ENCODE measurements around the gene ERAS.

ERAS gene

GRCh38 chrX:48826135-48826875 lies at the start of gene ERAS:
Gene ERAS, plus strand, starts transcription at chrX:48826513. Its CDS starts 2,611 bp downstream, at chrX:48829124.
- DNase-seq, result no peak

GRCh38 chrX:48776818-48777439 lies 49.4 kb upstream of the ERAS start:
- no peak for DNase-seq

- DNase-seq, result no peak
Observed at GRCh38 chrX:48779399-48779798, 46.9 kb upstream of the ERAS start.

GRCh38 chrX:48781705-48782104 lies 44.6 kb upstream of the ERAS start:
- DNase-seq, result no peak

- no peak for DNase-seq
Observed at GRCh38 chrX:48782216-48782615, 44.1 kb upstream of the ERAS start.

GRCh38 chrX:48782795-48783194 lies 43.5 kb upstream of the ERAS start:
- no peak for DNase-seq

- no peak for DNase-seq
Observed at GRCh38 chrX:48784726-48785125, 41.6 kb upstream of the ERAS start.

- DNase-seq, result no peak
Observed at GRCh38 chrX:48785186-48785539, 41.1 kb upstream of the ERAS start.

- no peak for DNase-seq
Observed at GRCh38 chrX:48785540-48786214, 40.6 kb upstream of the ERAS start.

GRCh38 chrX:48786341-48786800 lies 39.9 kb upstream of the ERAS start, which contains the start of gene GATA1:
Gene GATA1, plus strand, starts transcription at chrX:48786590. Its CDS starts 4,520 bp downstream, at chrX:48791110.
- DNase-seq, result no peak

GRCh38 chrX:48786825-48787504 lies 39.3 kb upstream of the ERAS start:
- no peak for DNase-seq

GRCh38 chrX:48787505-48788443 lies 38.5 kb upstream of the ERAS start:
- DNase-seq, result no peak

GRCh38 chrX:48789366-48790220 lies 36.7 kb upstream of the ERAS start:
- DNase-seq, result no peak

- DNase-seq, result no peak
Observed at GRCh38 chrX:48790477-48790876, 35.8 kb upstream of the ERAS start.

- no peak for DNase-seq
Observed at GRCh38 chrX:48791063-48791820, 35.1 kb upstream of the ERAS start.

- no peak for DNase-seq
Observed at GRCh38 chrX:48792219-48792618, 34.1 kb upstream of the ERAS start.

- DNase-seq, result no peak
Observed at GRCh38 chrX:48793935-48794334, 32.4 kb upstream of the ERAS start.

- DNase-seq, result no peak
Observed at GRCh38 chrX:48794340-48794910, 31.9 kb upstream of the ERAS start.

- no peak for DNase-seq
Observed at GRCh38 chrX:48794911-48795515, 31.3 kb upstream of the ERAS start.

GRCh38 chrX:48798318-48798717 lies 28.0 kb upstream of the ERAS start:
- no peak for DNase-seq
